Measurements from ENCODE around the gene GOLM1.

DNA sequence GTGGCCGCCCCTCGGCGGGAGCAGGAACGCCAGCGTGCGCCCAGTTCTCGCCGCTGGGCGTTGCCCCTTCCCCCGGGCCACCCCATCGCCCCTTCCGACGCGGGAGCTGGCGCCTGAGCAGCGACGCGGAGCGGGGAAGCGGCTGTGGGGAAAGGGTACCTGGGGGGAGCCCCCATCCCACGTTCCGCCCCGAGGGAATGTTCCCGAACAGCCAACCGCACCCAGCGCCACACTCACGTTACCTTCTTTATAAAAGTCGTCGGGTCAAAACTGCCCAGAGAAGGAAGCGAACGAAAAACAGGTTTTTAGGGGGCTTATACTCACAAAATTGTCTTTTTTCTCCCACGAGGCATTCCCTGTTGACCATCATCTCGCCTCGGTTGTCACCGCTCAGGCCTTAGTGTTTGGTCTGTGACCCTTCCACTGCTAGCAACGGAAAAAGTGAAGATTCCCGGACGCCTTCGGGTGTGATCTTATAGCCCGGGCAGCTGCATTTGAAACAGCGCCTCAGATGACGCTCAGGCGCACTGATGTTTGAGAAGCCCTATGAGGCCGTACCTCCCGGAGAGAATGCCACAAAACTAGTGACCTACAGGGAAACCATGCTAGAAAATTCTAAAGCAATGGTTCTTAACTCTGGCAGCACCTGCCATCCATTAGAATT, 475 bp upstream of the GOLM1 start:
- TF ChIP-seq ZNF671 (CRISPR knock-in tag; IDR thresholded peaks at IDR 0.05): no peak
- TF ChIP-seq, protein P1, sequence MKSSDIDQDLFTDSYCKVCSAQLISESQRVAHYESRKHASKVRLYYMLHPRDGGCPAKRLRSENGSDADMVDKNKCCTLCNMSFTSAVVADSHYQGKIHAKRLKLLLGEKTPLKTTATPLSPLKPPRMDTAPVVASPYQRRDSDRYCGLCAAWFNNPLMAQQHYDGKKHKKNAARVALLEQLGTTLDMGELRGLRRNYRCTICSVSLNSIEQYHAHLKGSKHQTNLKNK (CRISPR knock-in tag; IDR thresholded peaks at IDR 0.05): no peak
- TF ChIP-seq, protein P2, sequence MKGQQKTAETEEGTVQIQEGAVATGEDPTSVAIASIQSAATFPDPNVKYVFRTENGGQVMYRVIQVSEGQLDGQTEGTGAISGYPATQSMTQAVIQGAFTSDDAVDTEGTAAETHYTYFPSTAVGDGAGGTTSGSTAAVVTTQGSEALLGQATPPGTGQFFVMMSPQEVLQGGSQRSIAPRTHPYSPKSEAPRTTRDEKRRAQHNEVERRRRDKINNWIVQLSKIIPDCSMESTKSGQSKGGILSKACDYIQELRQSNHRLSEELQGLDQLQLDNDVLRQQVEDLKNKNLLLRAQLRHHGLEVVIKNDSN (CRISPR knock-in tag; IDR thresholded peaks at IDR 0.05): no peak
- no peak for TF ChIP-seq NR1H2 (CRISPR knock-in tag; IDR thresholded peaks at IDR 0.05)
